NCI-H1105 (cell line): ENCODE results near the gene GSE1.
A peak's percentile ranks its signal among the peaks of the same experiment; 100 is the strongest.

Source experiments
- DNase-seq: peaks from one replicate; lab custom pipeline; 2025; lab: John Stamatoyannopoulos, UW

The GSE1 gene

DNA sequence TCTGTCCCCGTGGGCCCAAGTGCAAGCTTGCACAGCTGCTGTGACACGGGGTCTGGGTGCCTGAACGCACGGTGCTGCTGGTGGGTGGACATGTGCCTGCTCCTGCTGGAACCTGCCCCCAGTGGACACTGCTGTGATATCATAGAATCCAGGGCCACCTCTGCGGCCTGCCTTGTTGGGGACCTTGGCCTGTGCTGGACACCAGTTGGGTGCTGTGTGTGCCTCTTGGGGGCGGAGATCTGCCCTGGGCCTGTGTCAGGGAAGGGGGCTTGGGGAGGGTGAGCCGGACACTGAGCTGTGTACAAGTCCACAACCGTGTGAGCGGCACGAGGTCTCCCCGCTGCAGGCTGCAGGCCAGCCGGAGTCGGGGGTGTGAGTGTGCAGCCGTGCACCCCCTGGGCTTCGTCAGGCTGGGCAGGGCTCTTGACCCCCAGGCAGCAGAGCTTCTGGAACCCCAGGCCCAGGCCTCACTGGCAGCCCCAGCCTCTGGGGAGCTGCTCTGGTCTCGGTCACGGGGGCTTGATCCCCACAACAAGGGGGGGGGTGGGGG lies 33.3 kb downstream of the GSE1 start:
- no peak for DNase-seq

DNA sequence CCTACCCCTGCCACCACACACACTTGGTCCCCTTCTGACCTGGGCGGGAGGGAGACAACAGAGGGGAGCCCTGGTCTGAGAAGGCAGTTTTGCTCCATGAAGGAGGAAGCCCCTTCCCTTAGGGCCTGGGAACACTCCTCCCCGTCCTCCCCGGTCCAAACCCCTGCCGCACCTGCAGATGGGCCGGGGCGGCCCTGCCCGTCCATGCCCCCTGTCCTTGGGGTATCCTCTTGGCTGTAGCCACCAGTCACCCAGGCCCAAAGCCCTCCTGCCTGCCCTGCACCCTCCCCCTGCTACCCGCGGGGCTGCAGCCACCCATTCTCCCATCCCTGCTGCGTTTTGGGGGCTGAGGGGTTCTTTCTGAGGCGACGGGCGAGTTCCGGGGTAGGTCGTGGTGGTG lies 33.9 kb downstream of the GSE1 start:
- no peak for DNase-seq

DNA sequence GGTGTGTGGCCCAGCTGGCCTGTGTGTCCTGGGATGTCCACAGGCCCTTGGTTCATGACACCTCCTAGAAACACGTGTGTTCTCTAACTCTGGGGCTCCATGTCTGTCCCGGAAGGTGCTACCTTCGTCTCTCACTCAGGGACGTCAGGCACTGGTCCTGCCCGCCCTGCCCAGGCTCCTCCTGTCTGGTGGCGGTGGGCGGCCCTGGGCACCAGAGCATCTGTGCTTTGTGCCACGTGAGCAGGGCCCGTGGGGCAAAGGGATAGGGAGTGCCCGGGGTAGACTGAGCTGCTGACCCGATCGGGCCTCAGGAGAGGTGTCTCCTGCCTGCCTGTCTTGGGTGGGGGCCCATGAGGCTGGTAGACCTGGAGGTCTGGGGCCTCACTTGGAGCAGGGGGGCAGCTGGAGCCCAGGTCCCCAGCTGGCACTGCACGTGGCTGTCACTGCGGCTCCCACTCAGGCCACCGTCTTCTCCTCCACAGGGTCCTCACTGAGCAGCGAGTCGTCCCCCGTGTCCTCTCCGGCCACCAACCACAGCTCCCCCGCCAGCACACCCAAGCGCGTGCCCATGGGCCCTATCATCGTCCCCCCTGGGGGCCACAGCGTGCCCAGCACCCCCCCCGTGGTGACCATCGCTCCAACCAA lies 35.1 kb downstream of the GSE1 start:
- DNase-seq = no peak

DNA sequence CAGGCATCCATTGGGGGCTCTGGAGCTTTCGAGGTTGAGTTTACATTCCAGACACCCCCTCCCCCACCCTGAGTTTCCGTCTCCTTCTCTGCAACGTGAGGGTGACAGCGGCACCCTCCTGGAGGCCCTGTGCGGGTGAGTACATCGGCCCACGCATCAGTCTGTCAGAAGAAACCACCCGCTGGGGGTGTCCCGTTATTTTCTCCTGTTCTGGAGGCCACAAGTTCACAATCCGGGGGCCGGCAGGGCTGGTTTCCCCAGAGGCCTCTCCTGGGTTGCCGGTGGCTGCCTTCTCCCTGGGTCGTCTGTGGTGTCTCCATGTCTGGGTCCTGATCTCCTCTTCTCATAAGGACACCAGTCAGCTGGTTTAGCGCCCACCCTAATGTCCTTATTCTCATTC lies 35.7 kb downstream of the GSE1 start:
- DNase-seq = no peak

DNA sequence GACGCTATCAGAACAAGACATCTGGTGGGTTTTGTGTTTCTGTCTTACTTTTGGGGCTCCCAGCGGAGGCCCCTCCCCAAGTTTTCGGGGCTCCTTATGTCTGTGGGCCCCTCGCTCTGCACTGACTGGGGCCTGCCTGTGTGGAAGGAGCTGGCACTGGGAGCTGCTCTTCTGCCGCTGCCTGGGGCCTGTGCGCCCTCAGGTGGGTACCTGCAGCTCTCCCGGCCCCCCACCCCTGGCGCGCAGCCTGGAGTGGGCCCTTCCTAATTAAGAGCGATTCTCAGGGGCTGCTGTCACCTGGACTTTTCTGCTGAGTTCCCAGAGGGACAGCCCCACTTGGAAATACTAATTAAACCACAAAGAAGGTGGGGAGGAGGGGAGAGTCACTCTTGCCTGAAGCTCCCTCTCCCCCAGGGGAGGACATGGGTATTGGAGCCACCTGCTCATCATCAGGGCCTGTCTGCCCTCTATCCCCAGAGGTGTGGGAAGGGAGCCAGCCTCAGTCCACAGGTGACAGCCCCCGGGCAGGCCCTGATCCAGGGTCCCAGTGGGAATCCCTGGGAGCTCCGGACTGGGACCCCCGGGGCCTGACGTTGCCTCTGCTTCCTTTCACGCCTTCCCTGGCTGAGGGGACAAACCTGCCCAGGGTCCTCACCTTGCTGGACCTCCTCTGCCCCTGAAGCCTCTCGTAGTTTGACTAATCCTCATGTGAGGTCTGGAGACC lies 36.5 kb downstream of the GSE1 start:
- DNase-seq = peak; percentile 76

DNA sequence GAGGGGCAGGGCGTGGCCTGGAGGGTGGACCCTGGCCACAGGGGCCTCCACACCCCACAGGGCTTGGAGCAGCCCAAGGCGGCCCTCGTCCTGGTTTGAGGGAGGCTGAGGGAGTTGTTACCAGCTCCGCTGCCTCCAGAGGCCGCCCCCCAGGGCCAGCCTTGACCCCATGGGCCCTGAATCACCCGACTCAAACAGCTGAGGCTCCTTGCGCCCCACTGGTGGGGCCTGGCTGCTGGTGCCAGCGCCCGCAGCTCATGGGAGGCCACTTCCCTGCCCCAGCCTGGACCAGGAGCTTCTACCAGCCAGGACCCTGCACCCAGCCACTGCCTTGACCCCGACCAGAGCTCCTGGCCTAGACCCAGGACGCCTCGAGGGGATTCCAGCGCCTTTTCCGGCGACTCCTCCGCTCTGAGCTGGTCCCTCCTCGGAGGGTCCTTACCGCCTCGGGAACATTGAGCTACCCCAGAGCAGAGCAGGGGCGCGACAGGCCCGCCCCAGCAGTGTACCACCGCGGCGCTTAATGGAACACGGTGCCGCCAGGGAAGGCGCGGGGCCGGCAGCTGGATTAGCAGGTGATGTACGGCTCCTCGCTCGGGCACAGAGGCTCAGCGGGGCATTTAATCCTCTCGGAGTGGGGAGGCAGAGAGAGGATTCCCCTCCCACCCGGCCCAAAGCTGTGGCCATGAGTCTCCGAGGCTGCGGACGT lies 37.2 kb downstream of the GSE1 start:
- no peak for DNase-seq

DNA sequence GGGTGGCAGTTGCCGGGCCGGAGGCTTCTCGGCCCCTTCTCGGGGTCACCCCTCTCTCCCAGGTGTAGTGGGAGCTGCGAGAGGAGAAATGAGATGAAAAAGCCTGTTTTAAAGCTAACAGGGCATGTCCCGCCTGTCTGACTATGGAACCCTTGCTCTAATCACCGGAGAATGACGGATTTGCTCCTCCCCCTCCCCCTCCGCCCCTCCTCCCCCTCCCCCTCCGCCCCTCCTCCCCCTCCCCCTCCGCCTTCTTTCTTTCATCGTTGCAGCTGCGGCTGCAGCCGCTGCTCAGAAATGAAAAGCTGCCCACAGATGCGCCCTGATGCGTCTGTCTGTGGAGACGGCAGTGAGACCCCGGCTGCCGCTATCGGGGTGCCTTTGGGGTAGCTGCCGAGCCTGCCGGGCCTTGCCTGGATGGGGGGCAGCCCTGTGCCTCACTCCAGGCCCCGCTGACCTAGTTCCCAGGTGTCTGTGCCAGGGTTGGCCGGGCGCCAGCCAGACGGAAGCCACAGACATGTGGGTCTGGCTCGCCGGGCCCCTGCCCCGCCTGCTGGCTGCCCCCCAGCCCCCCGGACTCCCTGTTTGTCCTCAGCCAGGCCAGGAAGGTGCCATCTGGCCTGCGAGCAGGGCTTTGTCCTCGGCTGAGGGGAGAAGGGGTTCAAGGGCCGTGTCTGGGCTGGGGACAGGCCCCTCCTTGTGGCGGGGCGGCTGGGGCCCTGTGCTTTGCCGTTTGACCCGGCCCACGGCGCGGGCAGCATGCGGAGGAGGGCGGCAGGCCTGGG lies 37.9 kb downstream of the GSE1 start:
- DNase-seq = no peak

DNA sequence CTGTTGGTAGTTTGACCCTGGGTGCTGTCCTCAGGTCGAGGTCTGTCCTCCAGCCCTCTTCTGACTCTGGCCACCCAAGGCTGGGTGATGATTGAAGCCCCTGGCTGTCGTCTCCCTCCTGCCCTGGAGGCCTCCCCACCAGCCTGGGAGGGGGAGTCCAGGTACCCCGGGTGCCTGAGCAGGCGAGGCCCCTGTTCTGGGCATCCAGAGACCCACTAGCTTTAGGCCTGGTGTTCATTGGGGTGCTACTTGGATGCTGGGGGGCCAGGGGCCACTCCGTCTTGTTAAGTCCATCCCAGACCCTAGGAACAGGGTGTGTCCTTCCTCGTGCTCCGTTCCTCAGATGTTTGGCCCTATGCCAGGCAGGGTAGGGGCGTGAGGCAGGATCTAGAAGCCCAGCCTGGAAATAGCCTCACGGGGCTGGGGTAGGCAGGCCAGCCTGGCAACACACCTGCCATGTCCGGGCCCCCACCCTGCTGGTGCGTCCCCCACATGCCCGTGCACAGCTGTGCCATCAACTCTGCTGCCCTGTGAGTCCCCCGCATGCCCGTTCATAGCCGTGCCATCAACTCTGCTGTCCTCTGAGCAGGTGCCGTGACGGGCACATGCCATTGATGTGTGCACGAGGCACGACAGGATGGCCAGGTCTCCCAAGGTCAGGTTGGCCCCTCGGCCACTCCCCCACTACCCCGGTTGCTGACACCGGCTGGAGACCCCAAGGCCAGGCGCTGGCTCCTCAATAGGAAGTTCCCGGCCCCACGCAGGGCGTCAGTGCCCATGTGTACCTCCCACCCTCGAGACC lies 38.7 kb downstream of the GSE1 start:
- no peak for DNase-seq

DNA sequence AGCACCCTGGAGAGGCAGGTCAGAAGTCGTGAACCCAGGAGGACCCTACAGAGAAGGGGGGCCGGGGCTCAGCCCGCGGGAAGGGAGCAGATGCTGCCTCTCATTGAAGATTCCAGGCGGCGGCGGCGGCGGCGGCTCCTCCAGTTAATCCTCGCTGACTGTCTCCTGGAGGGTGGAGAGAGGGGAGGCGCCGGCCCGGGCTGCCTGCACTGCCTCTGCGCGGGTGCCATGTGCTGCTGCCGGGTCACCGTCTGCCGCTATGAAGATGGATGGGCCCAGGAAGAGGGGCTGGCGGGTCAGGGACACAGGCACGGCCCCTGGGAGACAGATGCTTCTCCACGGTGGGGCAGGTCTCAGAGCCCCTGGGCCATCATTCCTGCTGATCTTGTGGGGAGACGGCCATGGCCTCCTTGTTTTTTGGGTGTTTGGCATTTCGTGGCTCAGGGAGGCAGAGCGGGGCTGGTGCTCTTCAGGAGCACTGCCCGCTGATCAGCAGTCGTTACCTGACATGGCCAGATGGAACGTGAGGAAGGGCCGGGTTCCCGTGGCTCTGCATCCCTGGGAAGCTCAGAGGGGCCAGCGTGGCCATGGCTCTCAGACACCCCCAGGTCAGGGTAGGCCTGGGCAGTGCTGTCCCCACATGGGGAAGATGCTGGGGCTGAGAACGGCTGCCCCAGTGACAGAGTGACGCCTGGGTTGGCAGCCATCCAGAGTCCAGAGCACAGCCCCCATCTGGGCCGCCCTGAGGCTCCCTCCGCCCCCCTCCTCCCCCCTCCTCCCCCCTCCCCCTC lies 39.5 kb downstream of the GSE1 start:
- peak; percentile 47 for DNase-seq

DNA sequence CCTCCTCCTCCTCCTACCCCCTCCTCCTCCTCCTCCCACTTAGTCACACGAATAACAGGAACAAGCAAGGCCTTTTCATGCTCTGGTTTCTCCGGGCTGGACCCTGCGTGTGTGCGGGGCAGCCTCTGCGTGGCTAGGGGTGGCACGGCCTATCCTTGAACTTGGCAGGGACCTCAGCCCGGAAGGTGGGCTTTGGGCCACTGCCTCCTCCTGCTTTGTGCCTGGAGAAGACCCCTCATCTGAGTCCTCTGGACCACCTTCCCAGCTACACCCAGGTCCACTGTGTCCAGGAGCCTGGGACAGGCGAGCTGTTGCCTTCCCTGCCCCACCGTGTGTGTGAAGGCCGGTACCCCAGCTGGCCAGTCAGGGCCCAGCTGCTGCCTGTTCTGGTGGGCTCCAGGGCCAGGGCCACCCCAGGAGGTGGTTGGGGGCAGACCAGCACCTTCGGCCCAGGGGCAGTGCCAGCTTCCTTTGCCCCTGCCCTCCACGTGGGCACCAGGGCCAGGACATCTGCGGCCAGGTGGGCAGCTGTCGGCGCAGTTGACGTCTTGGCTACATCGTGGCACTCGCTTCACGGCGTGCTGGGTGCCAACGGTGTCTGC lies 40.3 kb downstream of the GSE1 start:
- DNase-seq = no peak

DNA sequence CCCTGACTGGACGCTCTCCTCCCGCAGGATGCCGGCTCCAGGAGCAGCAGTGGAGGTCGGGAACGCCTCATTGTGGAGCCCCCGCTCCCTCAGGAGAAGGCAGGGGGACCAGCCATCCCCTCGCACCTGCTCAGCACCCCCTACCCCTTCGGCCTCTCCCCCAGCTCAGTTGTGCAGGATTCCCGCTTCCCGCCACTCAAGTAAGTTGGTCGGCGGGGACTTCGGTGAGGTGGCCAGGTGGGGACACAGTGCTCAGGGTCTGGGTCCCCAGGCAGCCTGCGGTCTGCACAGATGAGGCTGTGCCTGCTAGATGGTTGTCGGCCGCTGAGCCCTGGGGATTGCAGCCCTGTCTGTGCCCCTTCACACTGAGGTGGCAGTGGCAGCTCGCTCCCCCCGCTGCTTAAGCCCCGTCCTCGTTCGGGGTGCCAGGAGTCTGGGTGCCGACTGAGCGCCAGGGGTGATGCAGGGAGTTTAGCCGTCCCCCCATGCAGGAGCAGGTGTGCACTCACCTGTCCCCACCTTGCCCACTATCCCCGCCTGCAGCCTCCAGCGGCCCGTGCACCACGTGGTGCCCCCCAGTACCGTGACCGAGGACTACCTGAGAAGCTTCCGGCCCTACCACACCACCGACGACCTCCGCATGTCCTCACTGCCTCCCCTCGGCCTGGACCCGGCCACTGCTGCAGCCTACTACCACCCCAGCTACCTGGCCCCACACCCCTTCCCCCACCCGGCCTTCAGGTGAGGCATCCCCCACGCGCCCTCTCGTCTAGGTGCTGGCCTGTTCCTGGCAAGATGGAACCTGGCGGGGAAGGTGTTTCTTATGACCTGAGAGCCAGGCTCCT lies 41.4 kb downstream of the GSE1 start:
- no peak for DNase-seq

DNA sequence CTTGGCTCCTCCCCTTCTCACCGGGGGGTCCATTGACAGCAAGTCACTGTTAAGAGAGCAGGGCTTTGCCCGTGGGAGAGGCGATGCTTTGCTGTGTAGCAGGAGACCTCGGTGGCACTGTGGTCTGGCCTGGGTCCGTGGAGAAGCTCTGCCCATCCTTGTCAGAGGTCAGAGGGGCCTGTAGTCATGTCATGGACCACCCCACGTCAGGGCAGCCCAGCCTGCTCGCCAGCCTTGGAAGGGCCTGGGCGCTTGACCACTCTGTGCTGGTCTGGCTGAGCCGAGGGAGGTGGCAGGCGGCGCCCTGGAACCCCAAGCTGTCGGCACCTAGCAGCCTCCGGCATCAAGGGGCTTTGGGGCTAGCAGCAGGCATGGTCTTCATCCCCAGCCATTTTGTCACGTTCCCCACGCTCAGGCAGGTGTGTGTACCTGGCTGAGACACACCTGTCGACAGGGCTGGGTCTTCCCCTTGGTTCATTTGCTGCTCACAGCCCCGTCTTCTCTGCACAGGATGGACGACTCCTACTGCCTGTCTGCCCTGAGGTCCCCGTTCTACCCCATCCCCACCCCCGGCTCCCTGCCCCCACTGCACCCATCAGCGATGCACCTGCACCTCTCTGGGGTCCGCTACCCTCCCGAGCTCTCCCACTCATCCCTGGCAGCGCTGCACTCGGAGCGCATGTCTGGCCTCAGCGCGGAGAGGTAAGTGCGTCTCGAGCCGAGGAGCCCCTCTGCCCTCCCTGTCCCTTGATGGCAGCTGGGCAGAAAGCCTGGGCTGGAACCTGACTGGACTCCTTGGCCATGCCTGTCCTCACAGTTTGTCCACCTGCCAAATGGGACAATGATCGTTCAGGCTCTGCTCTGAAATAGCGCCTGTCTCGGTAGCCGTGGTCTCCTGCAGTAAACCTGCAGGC lies 42.4 kb downstream of the GSE1 start:
- no peak for DNase-seq

DNA sequence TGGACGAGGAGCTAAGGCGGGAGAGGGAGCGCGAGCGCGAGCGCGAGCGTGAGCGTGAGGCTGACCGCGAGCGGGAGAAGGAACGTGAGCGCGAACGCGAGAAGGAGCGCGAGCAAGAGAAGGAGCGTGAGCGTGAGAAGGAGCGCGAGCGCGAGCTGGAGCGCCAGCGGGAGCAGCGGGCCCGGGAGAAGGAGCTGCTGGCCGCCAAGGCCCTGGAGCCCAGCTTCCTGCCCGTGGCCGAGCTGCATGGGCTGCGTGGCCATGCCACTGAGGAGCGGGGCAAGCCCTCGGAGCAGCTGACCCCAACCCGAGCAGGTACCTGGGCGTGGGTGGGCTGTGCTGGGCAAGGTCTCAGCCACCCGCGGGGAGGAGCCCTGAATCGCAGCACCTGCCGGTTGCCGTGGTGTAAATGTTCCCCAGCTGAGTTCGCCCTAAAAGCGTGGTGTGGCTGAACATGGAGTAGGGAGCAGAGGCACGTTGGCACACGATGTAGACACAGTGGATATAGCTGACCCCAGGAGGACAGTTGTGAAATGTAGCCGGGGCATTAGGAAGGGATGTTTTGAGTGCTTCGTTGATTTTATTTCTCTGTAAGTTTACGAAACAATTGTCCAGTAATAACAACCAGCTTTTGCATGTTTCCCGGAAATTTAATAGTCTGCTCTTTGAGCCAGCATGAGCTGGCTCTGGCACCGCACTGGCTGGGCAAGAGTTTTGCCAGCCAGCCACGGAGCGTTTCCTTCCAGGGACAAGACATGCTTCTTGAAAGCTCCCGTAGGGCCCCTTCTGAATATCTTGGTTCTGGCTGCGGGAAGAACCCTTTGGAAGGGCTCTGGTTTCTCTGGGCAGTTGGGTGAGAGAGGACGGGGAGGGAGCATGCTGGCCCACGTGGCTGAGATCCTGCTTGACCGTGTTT lies 43.5 kb downstream of the GSE1 start:
- no peak for DNase-seq

DNA sequence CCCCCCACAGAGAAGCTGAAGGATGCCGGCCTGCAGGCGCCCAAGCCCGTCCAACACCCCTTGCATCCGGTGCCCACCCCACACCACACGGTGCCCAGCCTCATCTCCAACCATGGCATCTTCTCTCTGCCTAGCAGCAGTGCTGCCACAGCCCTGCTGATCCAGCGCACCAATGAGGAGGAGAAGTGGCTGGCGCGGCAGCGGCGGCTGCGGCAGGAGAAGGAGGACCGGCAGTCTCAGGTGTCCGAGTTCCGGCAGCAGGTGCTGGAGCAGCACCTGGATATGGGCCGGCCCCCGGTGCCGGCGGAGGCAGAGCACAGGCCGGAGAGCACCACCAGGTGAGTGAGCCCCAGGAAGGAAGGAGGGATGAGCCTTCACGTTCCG lies 44.1 kb downstream of the GSE1 start:
- no peak for DNase-seq

DNA sequence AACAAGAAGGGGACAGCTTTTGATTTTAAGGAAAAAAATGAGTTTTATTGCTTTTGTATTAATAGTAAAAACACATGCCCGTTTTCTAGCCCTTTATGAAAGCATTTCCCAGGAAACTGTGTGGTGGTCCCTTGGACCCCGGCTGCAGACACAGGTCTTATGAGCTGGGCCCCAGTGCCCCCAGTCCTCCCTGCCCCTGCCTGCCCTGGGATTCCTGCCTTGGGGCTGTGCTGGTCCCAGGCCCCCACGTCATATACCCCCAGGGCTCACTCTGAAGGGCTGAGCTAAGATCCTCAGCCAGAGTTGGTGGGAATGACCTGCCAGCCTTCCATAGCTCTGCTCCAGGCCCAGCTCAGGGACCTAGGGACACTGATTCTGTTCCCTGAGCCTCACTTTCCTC lies 44.9 kb downstream of the GSE1 start:
- no peak for DNase-seq

DNA sequence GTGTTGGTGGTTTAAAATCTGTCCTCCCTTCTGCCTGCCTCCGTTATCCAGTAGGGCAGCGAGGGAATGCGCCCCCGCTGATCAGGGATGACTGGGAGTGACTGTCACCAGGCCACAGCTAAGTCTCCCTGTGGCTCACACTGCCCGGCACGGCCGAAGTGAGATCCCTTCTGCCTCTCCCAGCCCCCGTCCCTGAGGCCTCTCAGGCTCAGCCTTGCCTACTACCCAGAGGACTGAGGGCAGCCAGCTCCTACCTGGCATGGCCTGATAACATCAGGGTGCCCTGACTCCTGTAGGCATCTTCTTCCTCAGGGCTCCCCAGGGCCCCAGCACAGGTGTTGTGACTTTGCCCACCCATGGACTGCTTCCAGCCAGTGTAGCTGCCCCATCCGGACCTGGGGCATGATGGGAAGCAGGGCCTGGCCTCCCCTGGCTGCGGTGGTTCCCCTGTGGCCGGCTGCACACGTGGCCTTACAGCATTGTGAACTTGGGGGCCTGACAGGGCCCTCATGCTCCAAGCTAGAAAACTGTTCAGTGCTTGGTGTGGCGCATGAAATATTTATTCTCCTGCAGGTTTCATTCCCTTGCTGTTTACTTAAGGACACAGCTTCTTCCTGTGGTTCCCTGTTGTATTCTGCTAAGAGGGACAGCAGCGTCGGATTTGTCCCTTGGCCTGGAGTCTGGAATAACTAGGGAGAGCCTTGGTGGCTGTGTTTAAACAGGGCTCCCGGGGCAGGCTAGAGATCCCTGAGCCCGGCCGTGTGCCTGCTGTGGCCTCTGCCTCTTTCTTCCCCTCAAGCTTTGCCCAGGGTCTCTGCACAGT lies 45.6 kb downstream of the GSE1 start:
- DNase-seq = no peak
